Peyer's patch (tissue), 4 donors: ENCODE data around the gene UTP11.

ENCODE experiments used
- POLR2A ChIP-seq, 2 donors: fragments of 450-650 bp; IDR thresholded peaks; one replicate each; pipeline ENCODE4 v1.5.1; 2017; ENCODE audit warnings: antibody characterized with exemption in 2 of 2, mild to moderate bottlenecking in 2 of 2, moderate library complexity in 2 of 2
- TF ChIP-seq, protein P1 (sequence below), 6 experiments: fragments of 450-650 bp in 4 of 6; fragments of 200-600 bp in 2 of 6; sonication (generic) in 1 of 6; IDR thresholded peaks; one replicate each; pipeline ENCODE4 v1.5.1; 2017 to 2019; ENCODE audit warnings: antibody characterized with exemption in 6 of 6, mild to moderate bottlenecking in 3 of 6, moderate library complexity in 1 of 6

DNA sequence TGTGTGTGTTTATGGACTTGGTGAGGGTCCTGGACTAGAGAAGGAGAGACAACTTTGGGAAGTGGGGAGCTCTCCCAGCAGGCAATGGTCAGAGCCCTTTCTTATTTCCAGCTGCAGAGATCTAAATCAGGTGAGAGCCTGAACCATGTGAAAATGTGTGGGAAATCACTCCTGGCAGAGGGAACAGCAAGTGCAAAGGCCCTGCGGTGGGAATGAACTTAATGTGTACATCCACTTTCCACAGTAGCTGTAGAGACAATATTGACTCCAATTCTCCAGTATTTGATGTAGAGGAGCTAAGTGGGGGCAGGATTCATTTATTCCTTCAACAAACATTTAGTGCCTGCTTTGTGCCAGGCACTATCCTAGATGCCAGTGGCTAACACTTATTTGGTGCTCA is 48.8 kb downstream of the UTP11 start:
- TF ChIP-seq, protein P1, sequence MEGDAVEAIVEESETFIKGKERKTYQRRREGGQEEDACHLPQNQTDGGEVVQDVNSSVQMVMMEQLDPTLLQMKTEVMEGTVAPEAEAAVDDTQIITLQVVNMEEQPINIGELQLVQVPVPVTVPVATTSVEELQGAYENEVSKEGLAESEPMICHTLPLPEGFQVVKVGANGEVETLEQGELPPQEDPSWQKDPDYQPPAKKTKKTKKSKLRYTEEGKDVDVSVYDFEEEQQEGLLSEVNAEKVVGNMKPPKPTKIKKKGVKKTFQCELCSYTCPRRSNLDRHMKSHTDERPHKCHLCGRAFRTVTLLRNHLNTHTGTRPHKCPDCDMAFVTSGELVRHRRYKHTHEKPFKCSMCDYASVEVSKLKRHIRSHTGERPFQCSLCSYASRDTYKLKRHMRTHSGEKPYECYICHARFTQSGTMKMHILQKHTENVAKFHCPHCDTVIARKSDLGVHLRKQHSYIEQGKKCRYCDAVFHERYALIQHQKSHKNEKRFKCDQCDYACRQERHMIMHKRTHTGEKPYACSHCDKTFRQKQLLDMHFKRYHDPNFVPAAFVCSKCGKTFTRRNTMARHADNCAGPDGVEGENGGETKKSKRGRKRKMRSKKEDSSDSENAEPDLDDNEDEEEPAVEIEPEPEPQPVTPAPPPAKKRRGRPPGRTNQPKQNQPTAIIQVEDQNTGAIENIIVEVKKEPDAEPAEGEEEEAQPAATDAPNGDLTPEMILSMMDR (IDR thresholded peaks at IDR 0.05), result no peak
- TF ChIP-seq POLR2A (IDR thresholded peaks at IDR 0.05), result no peak
